ENCODE results near the gene SLC27A1. TPM values are rescaled to one million over a fixed set of nuclear protein-coding genes. Genes with fewer than 3 reads are reported as not detected.
A peak's percentile ranks its signal among the peaks of the same experiment; 100 is the strongest.

Gene SLC27A1
- total and polyA plus RNA-seq, 9 of the 15 experiments (the other 6 are each of a cell fraction or from before 2014, with no cell fraction given), result 0.06 to 3.0 (median 1.1) TPM

DNA sequence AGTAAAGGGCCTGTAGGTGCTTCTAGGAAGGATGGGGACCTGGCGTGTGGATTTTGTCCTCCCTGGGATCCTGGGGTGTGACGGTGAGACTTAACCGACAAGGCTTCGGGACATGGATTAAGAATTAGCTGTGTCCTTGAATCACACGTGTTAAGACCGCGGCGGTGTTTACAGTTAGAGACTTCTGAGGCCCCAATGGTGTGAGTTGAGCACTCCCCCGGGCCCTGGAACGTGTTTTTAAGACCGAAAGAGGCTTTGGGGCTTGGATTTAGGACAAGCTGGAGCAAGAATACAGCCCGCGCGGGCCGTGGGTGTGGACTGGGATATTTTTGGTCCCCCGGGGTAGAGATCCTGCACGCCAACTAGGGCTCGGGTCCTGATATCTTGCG, 1.2 kb upstream of the SLC27A1 start (continued):
- TF ChIP-seq ZBTB40 (IDR thresholded peaks at IDR 0.05), result 0 out of 2 replicates have a peak, but pooled peaks have one; percentile 13
- TF ChIP-seq ZBTB40 (CRISPR knock-in tag; IDR thresholded peaks at IDR 0.05), result no peak
- TF ChIP-seq FOXJ2 (tag; IDR thresholded peaks at IDR 0.05), result no peak
- peak; percentile 46; the same call in 1 of the 2 replicates for TF ChIP-seq GABPB1 (CRISPR knock-in tag; IDR thresholded peaks at IDR 0.05)
- no peak for TF ChIP-seq ESRRB (CRISPR knock-in tag; IDR thresholded peaks at IDR 0.05; ENCODE audit: borderline replicate concordance)
- 0 out of 4 replicates have a peak, but pooled peaks of 1 of the 2 experiments have one; percentile 14 for TF ChIP-seq NRF1 (conservative IDR thresholded peaks at IDR 0.05 in 1 of 2, IDR thresholded peaks at IDR 0.05 in 1 of 2)
- TF ChIP-seq CBFB (CRISPR knock-in tag; IDR thresholded peaks at IDR 0.05), result peak; percentile 20; the same call in 1 of the 2 replicates
- TF ChIP-seq ZBTB7A (IDR thresholded peaks at IDR 0.05; ENCODE audit: borderline replicate concordance, control insufficient read depth, low read depth, low read length), result no peak
- TF ChIP-seq CBFA2T3 (IDR thresholded peaks at IDR 0.05), result peak; percentile 56
- 0 out of 2 replicates have a peak, but pooled peaks have one; percentile 32 for TF ChIP-seq ETS1 (conservative IDR thresholded peaks at IDR 0.05; ENCODE audit: control insufficient read depth, low read depth, low read length)
- TF ChIP-seq ZNF583 (CRISPR knock-in tag; IDR thresholded peaks at IDR 0.05), result 0 out of 2 replicates have a peak, but pooled peaks have one; percentile 39
- TF ChIP-seq FOXA3 (CRISPR knock-in tag; conservative IDR thresholded peaks at IDR 0.05 in 1 of 2, IDR thresholded peaks at IDR 0.05 in 1 of 2), result peak in 1 of 2 experiments; percentile 73; a peak in 1 of 4 replicates
- TF ChIP-seq ZNF766 (CRISPR knock-in tag; conservative IDR thresholded peaks at IDR 0.05), result peak; percentile 59; the same call in 1 of the 2 replicates
- 0 out of 2 replicates have a peak, but pooled peaks have one; percentile 31 for TF ChIP-seq MTA1 (IDR thresholded peaks at IDR 0.05; ENCODE audit: borderline replicate concordance)
- TF ChIP-seq MNT (conservative IDR thresholded peaks at IDR 0.05), result peak in 1 of 2 experiments; percentile 99
- peak; percentile 54; the same call in 1 of the 2 replicates for TF ChIP-seq LEF1 (IDR thresholded peaks at IDR 0.05)
- TF ChIP-seq CREM (IDR thresholded peaks at IDR 0.05; ENCODE audit: low read depth), result no peak
